ENCODE data around the gene SFMBT2.
"Not testable (repeated sequence)": the region's sequence is repeated elsewhere in the genome, so short reads cannot be mapped to it uniquely, and the experiment has no call there.

Gene SFMBT2

GRCh38 chr10:7196284-7196683 lies 214.6 kb downstream of the SFMBT2 start:
- no peak for DNase-seq (ENCODE audit: low read depth, low spot score)

DNA sequence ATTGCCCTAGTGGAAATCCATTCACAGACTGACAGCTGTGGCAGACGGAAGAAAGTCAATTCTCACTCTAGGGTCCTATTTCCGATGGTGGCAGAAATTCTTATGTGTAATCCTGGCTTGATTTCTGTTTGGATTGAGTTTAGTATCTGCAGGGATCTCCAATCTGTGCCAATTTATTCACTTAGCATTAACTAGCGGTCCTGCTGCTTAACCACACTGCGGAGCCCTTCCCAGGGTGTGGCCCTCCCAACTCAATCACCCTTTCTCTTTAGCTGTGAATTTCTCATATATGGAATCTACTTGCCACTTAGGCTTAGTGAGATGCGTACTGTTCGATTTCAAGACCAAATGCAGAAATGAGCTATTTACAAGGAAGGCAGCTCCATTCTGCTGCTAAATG lies 215.7 kb downstream of the SFMBT2 start:
- DNase-seq (ENCODE audit: low read depth, low spot score): no peak
- H3K27ac ChIP-seq: no peak overlapping the region

More at GRCh38 chr10:7196284-7196683, 214.6 kb downstream of the SFMBT2 start:
- no peak overlapping the region for H3K27ac ChIP-seq

DNA sequence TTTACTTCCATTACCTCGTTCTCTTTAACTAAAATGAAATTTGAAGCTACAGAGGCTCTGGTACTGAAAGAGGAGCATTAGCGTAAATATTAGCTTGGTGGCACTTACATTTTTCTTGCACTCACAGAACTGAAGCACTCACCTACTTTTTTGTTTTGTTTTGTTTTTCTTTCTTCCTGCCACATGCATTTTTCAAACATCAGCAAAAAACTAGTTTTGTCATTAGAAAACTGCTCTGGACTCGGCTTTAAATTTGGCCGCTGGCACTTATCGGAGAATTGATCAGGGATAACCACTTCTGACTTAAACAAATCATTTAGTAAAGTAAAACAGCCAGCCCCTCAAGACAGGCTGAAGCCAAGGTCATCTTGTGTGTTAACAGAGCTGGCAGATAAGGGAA lies 216.3 kb downstream of the SFMBT2 start:
- no peak for DNase-seq (ENCODE audit: low read depth, low spot score)
- no peak overlapping the region for H3K27ac ChIP-seq

DNA sequence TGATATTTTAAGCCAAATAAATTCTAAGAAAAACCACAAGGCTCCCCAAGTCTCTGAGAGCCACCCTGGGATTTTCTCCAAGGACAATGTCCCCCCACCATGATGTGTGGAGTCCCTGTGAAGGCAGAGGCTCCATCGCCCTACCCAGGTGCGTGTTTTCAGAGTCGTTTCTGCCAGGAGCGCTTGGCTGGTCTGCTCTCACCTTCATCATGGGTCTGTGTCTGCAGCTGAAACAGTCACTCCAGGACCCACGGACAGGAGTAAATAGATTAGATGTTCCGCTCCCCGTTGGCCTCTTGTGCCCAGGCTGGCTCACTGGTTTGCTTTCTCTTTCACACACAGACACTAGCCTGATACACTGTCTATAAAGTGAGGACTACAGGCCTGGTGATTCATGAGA lies 217.5 kb downstream of the SFMBT2 start:
- H3K27ac ChIP-seq: no peak overlapping the region

DNA sequence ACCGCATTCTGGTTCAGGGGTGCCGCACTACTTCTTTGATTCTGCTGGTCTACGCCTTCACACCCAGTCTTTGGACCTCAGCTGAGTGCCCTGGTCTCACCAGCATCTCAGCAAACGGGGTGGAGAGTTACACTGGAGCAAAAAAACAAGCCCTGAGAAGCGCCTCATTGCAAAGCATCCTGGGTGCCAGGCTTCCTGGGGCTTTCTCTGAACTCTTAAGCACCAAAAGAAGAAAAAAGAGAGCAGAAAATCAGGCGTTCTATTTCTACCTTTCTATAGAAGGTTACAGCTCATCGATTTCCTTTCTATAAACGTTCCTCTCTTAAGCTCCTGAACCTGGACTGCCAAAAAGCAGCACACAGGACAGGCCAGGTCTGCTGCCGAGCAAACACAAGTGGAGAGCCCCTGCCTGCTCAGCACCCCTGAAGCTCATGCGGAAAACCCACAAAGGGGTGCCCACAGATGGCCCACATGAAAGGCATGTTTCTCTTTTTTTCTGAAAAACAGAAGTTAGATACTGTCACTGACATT lies 217.9 kb downstream of the SFMBT2 start:
- DNase-seq (ENCODE audit: low read depth, low spot score): no peak
- no peak overlapping the region for H3K27ac ChIP-seq

More for the DNA sequence above, 217.5 kb downstream of the SFMBT2 start:
- no peak for DNase-seq (ENCODE audit: low read depth, low spot score)

GRCh38 chr10:7192061-7192460 lies 218.8 kb downstream of the SFMBT2 start:
- no peak for DNase-seq (ENCODE audit: low read depth, low spot score)
- H3K27ac ChIP-seq: no peak overlapping the region

DNA sequence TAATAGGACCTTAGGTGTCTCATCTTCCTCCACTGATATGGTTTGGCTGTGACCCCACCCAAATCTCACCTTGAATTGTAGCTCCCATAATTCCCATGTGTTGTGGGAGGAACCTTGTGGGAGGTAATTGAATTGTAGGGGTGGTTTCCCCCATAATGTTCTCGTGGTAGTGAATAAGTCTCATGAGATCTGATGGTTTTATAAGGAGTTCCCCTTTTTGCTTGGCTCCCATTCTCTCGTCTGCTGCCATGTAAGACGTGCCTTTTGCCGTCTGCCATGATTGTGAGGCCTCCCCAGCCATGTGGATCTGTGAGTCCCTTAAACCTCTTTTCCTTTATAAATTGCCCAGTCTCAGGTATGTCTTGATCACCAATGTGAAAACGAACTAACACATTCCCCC lies 220.1 kb downstream of the SFMBT2 start:
- H3K27ac ChIP-seq; DNase-seq (ENCODE audit: low read depth, low spot score): not testable (repeated sequence)

DNA sequence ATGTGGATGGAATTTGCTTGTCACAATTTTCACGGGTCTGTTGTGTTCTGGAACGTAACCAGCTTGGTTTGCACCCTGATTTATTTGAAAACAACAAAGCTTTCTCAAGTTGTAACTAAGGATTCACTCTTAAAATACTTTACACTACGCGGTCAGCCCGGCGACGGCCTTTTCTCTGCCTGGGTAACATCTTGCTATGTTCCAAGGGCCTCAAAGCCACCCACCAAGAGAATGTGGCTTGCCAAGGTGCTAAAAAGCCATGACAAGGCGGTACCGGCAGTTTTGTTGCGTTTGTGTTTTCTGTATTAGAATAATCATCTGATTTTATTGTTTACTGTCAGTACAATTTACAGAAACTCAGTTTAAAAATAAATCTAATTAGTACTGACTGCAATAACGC lies 220.9 kb downstream of the SFMBT2 start:
- H3K27ac ChIP-seq: no peak overlapping the region
- DNase-seq (ENCODE audit: low read depth, low spot score): no peak

DNA sequence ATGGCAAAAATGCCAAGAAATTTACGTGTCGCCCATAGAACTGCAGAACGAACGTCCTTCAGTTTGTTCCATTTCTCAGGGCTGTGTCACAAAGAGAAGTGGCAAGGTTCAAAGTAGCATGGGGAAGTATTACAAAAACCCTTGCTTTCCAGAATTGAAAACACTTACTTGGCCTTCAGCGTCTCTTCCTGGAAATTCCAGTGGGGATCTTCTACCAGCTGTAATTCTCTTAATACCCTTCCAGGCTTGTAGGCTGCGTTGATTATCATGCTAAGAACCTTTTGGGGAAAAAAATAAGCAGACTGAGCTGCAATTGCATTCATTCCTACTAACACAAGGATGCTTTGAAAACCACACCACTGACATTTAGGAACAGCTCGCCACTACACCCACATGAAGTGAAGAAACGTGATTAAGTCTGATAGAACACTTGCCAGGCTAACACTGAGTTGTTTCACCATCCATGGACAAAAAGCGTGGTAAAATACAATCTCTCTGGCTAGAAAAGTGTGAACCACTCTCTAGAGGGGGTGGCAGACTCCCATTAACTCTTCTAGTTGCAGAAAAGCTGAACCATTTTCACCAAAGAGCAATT lies 222.3 kb downstream of the SFMBT2 start:
- H3K27ac ChIP-seq: no peak overlapping the region
- no peak for DNase-seq (ENCODE audit: low read depth, low spot score)

- H3K27ac ChIP-seq: no peak overlapping the region
- no peak for DNase-seq (ENCODE audit: low read depth, low spot score)
These were observed 224.3 kb downstream of the SFMBT2 start for GRCh38 chr10:7186387-7187018.

DNA sequence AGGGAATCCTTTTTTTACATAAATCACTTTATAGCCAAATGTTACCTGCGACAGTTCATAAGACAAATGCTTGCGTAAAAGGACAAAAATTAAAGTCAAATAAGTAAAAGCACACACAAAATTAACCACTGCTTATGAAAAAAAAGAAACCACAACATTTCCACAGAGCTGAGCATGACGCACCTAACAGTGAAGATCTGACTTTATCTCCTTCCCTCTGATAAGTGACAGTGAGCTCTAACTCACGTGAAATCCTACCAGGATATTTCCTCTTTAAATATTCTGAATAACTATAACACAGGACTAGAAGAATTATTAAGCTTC lies 225.5 kb downstream of the SFMBT2 start:
- H3K27ac ChIP-seq: no peak overlapping the region
- DNase-seq (ENCODE audit: low read depth, low spot score): no peak

DNA sequence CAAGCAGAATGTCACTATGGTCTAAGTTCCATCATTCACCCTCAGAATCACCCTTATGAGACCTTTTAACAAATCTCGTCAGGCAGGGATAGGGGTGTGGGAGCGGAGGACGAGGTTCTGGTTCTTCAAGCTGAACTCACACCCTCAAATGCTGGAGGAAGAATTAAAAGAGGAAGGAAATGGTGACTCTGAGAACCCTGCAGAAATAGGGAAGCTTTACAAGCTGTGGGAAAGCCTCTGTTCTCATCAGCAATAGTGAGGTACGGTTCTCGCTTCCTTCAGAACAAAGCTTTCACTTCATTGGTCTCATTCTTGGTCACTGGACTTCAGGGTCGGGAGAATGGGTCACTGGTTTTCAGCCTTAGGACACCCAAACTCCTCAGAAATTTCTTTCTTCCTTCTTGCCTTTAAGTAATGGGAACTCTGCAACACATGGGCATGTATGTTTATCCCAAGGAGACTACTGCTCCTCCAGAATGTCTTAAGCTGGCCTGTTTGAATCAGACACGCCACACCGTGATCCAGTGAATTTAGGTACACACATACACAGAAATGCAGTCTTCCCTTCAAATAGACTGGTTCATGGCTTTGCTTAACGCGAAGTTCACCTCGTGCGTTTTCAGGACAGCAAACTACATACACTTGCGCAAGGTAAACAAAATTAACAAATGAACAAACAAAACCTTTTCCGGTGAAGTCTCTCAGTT lies 226.0 kb downstream of the SFMBT2 start:
- no peak overlapping the region for H3K27ac ChIP-seq
- no peak for DNase-seq (ENCODE audit: low read depth, low spot score)

- H3K27ac ChIP-seq; DNase-seq (ENCODE audit: low read depth, low spot score): not testable (repeated sequence)
These were observed 226.7 kb downstream of the SFMBT2 start for GRCh38 chr10:7184116-7184515.

DNA sequence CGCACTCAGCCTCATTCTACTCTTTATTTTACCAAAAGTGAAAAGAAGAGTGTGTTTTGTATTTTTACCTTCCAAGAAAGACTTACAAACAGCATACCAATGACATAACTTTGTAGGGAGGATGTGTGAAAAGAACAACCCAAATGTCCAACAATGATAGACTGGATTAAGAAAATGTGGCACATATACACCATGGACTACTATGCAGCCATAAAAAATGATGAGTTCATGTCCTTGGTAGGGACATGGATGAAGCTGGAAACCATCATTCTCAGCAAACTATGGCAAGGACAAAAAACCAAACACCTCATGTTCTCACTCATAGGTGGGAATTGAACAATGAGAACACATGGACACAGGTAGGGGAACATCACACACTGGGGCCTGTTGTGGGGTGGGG lies 228.5 kb downstream of the SFMBT2 start:
- not testable (repeated sequence) for DNase-seq (ENCODE audit: low read depth, low spot score); H3K27ac ChIP-seq

GRCh38 chr10:7181420-7181819 lies 229.4 kb downstream of the SFMBT2 start:
- no peak for DNase-seq (ENCODE audit: low read depth, low spot score)
- H3K27ac ChIP-seq: no peak overlapping the region

- DNase-seq (ENCODE audit: low read depth, low spot score): no peak
- no peak overlapping the region for H3K27ac ChIP-seq
These were observed 231.3 kb downstream of the SFMBT2 start for GRCh38 chr10:7179536-7179935.

DNA sequence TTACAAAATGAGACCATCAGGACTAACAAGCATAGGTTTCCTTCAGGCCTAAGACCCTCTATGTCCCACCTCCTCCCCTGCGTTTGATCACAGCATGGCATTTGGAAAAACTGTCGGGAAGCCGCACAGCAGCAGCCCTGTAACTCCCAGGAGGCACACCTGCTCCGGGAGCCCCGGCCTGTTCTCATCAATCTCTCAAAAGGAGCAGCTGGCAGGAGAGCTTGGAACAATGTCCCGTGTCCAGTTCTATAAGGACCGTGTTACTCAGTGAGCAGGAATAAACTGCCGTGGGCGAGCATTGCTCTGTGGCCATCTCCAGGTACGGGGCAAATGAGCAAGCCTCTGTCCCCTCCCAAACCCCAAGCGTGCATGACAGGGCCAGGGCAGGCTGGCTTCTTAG lies 236.9 kb downstream of the SFMBT2 start:
- DNase-seq (ENCODE audit: low read depth, low spot score): no peak
- H3K27ac ChIP-seq: no peak overlapping the region

DNA sequence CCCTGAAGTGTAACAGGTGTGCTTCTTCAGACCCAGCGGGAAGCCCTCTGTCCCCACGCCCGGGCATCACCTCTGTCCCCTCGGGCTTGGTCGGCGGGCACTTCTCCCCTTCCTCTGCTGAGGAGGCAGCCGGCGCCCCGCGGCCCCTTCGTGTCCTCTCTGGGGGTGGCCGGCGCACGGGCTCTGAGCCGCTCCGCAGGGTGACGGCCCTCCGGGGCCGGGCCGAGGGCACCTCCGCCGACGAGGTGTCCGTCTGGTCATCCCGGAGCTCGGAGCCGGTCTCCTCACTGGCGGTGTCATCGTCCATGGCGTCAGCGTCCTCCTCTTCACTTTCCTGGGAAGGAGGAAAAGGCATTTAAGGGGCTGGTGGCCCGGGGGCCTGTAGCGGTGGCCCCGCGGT lies 239.0 kb downstream of the SFMBT2 start:
- no peak overlapping the region for H3K27ac ChIP-seq
- no peak for DNase-seq (ENCODE audit: low read depth, low spot score)

GRCh38 chr10:7170626-7171322 lies 240.1 kb downstream of the SFMBT2 start:
- no peak for DNase-seq (ENCODE audit: low read depth, low spot score)
- H3K27ac ChIP-seq: no peak overlapping the region

GRCh38 chr10:7168414-7168813 lies 242.4 kb downstream of the SFMBT2 start:
- DNase-seq (ENCODE audit: low read depth, low spot score): no peak
- H3K27ac ChIP-seq: no peak overlapping the region

Data from epithelial cell of prostate (primary cell).